HepG2 (cell line): ENCODE data around the gene IZUMO4. TPM values are rescaled to one million over a fixed set of nuclear protein-coding genes. Genes with fewer than 3 reads are reported as not detected.

Experiments
- ATF1 ChIP-seq: IDR thresholded peaks from 2 replicates; pipeline ENCODE4 v1.6.1; 2016; ENCODE audit warnings: mild to moderate bottlenecking, control low read depth
- BATF2 ChIP-seq: sonication (generic); formaldehyde crosslinking; IDR thresholded peaks from 2 replicates; pipeline ENCODE4 v1.8.0; 2022; ENCODE audit warnings: mild to moderate bottlenecking, missing genetic modification reagents, moderate library complexity
- CC2D1A ChIP-seq: sonication (generic); formaldehyde crosslinking; IDR thresholded peaks from 2 replicates; pipeline ENCODE4 v1.8.1; 2023; ENCODE audit warnings: mild to moderate bottlenecking, missing genetic modification reagents
- GABPA ChIP-seq, 2 experiments: IDR thresholded peaks; 2 replicates each; pipeline ENCODE4 v1.6.1; 2011 to 2016; ENCODE audit warnings: low read depth in 2 of 2, low read length in 1 of 2, missing biosample characterization in 1 of 2, missing genetic modification characterization in 1 of 2
- MIER2 ChIP-seq: IDR thresholded peaks from 2 replicates; pipeline ENCODE4 v1.6.1; 2016; ENCODE audit warnings: missing biosample characterization, missing genetic modification reagents
- PHF21A ChIP-seq: sonication (generic); formaldehyde crosslinking; IDR thresholded peaks from 2 replicates; pipeline ENCODE4 v1.5.0; 2020; ENCODE audit warnings: mild to moderate bottlenecking, missing genetic modification reagents
- SKI ChIP-seq: fragments of 450-650 bp; IDR thresholded peaks from one replicate; pipeline ENCODE4 v1.6.1; 2018; ENCODE audit warnings: mild to moderate bottlenecking; ENCODE audit not compliant: partially characterized antibody
- SP1 ChIP-seq, 2 experiments: fragments of 450-650 bp in 1 of 2; sonication (generic) in 1 of 2; formaldehyde crosslinking in 1 of 2; IDR thresholded peaks; 2 replicates each; pipeline versions ENCODE4 v1.4.0 to v1.6.1; 2016 to 2020; ENCODE audit warnings: missing genetic modification reagents in 1 of 2
- TCF7 ChIP-seq: sonication (generic); IDR thresholded peaks from 2 replicates; pipeline ENCODE4 v1.6.1; 2016; ENCODE audit warnings: antibody characterized with exemption, low read depth
- ZBTB40 ChIP-seq, 2 experiments: fragments of 450-650 bp in 1 of 2; sonication (generic) in 1 of 2; formaldehyde crosslinking in 1 of 2; IDR thresholded peaks; 2 replicates each; pipeline versions ENCODE4 v1.6.1 to v1.8.0; 2016 to 2022; ENCODE audit warnings: antibody characterized with exemption in 1 of 2, mild to moderate bottlenecking in 1 of 2, missing genetic modification reagents in 1 of 2
- ZBTB42 ChIP-seq: sonication (generic); formaldehyde crosslinking; IDR thresholded peaks from 2 replicates; pipeline ENCODE4 v1.5.0; 2020; ENCODE audit warnings: mild to moderate bottlenecking, missing genetic modification reagents
- ZGPAT ChIP-seq: IDR thresholded peaks from 2 replicates; pipeline ENCODE4 v1.6.1; 2016; ENCODE audit warnings: mild to moderate bottlenecking
- ZMYM2 ChIP-seq: sonication (generic); formaldehyde crosslinking; IDR thresholded peaks from 2 replicates; pipeline ENCODE4 v1.8.0; 2022; ENCODE audit warnings: mild to moderate bottlenecking, missing genetic modification reagents
- ZNF430 ChIP-seq: sonication (generic); formaldehyde crosslinking; IDR thresholded peaks from 2 replicates; pipeline ENCODE4 v1.9.0; 2021; ENCODE audit warnings: mild to moderate bottlenecking, missing genetic modification reagents
- ZNF607 ChIP-seq: sonication (generic); formaldehyde crosslinking; IDR thresholded peaks from 2 replicates; pipeline ENCODE4 v1.5.1; 2020; ENCODE audit warnings: missing genetic modification reagents, mild to moderate bottlenecking, borderline replicate concordance
- ZNF619 ChIP-seq: sonication (generic); formaldehyde crosslinking; IDR thresholded peaks from 2 replicates; pipeline ENCODE4 v1.4.0; 2020; ENCODE audit warnings: mild to moderate bottlenecking, missing genetic modification reagents
- ZNF720 ChIP-seq: sonication (generic); formaldehyde crosslinking; IDR thresholded peaks from 2 replicates; pipeline ENCODE4 v1.4.0; 2020; ENCODE audit warnings: missing genetic modification reagents
- ZNF879 ChIP-seq: sonication (generic); formaldehyde crosslinking; IDR thresholded peaks from 2 replicates; pipeline ENCODE4 v1.8.1; 2023; ENCODE audit warnings: missing genetic modification reagents
- polyA plus RNA-seq, 8 experiments: library from polyadenylated mRNA; depleted of rRNA in 3 of 8; stranded (reverse) in 7 of 8; unstranded in 1 of 8; fragments of >200 nt; fragmentation: Illumina TruSeq in 4 of 8; extraction: Trizol in 4 of 8; gene quantifications; 2 replicates each; pipeline versions ENCODE4 v1.2.1 to v1.2.3, GENCODE V29; 2011 to 2016; ENCODE audit warnings: low read depth in 4 of 8, missing spikeins in 1 of 8, mixed read lengths in 1 of 8; ENCODE audit not compliant: insufficient read depth in 1 of 8
- total RNA-seq, 5 experiments: library from RNA; depleted of rRNA; stranded (reverse); fragments of >200 nt; fragmentation: Illumina TruSeq; extraction: Trizol; gene quantifications; 2 replicates each; pipeline ENCODE4 v1.2.3, GENCODE V29; 2016; ENCODE audit warnings: low read depth in 1 of 5

IZUMO4 gene
- total and polyA plus RNA-seq, 2 of the 13 experiments (the other 11 are each of a cell fraction or from before 2014, with no cell fraction given), result 0.77 to 3.9 TPM

GRCh38 chr19:2051773-2052704 is 44.7 kb upstream of the IZUMO4 start (continued):
- TF ChIP-seq ZBTB40 (IDR thresholded peaks at IDR 0.05) (no peak), ZBTB40 (CRISPR knock-in tag; IDR thresholded peaks at IDR 0.05) (no peak; the same call in 1 of the 2 replicates), CC2D1A (CRISPR knock-in tag) (no peak), ZNF879 (no peak), SKI (no peak), ZMYM2 (CRISPR knock-in tag) (0 out of 2 replicates have a peak, but pooled peaks have one; percentile 39), TCF7 (no peak), ZNF607 (CRISPR knock-in tag) (no peak; the same call in 1 of the 2 replicates), MIER2 (CRISPR knock-in tag) (no peak), ZNF619 (CRISPR knock-in tag) (no peak), ZBTB42 (CRISPR knock-in tag) (peak; percentile 64), GABPA (IDR thresholded peaks at IDR 0.05; ENCODE audit: low read depth, low read length) (no peak), GABPA (CRISPR knock-in tag; IDR thresholded peaks at IDR 0.05; ENCODE audit: low read depth) (no peak), BATF2 (CRISPR knock-in tag) (no peak), SP1 (IDR thresholded peaks at IDR 0.05) (no peak), SP1 (CRISPR knock-in tag; IDR thresholded peaks at IDR 0.05) (no peak), ZNF430 (CRISPR knock-in tag) (0 out of 2 replicates have a peak, but pooled peaks have one; percentile 62), ATF1 (no peak), ZNF720 (no peak), ZGPAT (CRISPR knock-in tag) (no peak), PHF21A (CRISPR knock-in tag) (peak; percentile 28; the same call in 1 of the 2 replicates)
